Right lobe of liver (tissue), 4 donors: ENCODE measurements around the gene CALHM1.
"Not testable (repeated sequence)": the region's sequence is repeated elsewhere in the genome, so short reads cannot be mapped to it uniquely, and the experiment has no call there.

ENCODE experiments used
- CTCF ChIP-seq, 4 donors: fragments of 200-600 bp in 3 of 4; fragments of 450-650 bp in 1 of 4; IDR thresholded peaks; one replicate each; pipeline versions ENCODE4 v1.5.1 to v1.8.0; 2016 to 2022; ENCODE audit warnings: antibody characterized with exemption in 4 of 4, mild to moderate bottlenecking in 2 of 4
- POLR2A ChIP-seq: fragments of 450-650 bp; IDR thresholded peaks from one replicate; pipeline ENCODE4 v1.6.1; 2017; ENCODE audit warnings: antibody characterized with exemption, mild to moderate bottlenecking
- donor health status: DM: no; HTN: no; CAD: no.
- donor health status: DM: no; HTN: no; CAD: no.
- donor health status: DM: no; HTN: yes; CAD: no.

- TF ChIP-seq CTCF (IDR thresholded peaks at IDR 0.05); POLR2A: not testable (repeated sequence)
Observed at GRCh38 chr10:103503777-103504176, 45.1 kb upstream of the CALHM1 start.
